ENCODE data around the gene MDFIC. TPM values are rescaled to one million over a fixed set of nuclear protein-coding genes. Genes with fewer than 3 reads are reported as not detected.

Gene MDFIC
- total and polyA plus RNA-seq, 2 donors: 15.0 to 24.5 TPM

GRCh38 chr7:114952296-114952695 is 30.4 kb downstream of the MDFIC start:
- H3K4me1 ChIP-seq (ENCODE audit: control insufficient read depth in 2 of 2, insufficient read depth in 2 of 2, low read length in 2 of 2): no peaks in the 10 kb centered on the region
- no peak overlapping the region for H3K27ac ChIP-seq (ENCODE audit: low read depth in 1 of 2, low read length in 1 of 2)
- peaks cover 0 to 4% of the 10 kb centered on the region in 2 donors for H3K36me3 ChIP-seq (ENCODE audit: control insufficient read depth in 2 of 2, insufficient read depth in 2 of 2, low read length in 1 of 2)
- no peak for DNase-seq (ENCODE audit: low read depth in 6 of 9, low spot score in 9 of 9)
- H3K9me3 ChIP-seq (ENCODE audit: control insufficient read depth in 2 of 2, insufficient read depth in 1 of 2, low read length in 1 of 2): no peaks in the 10 kb centered on the region
- WGBS: 98% methylated on average over 3 of the region's 3 CpGs
- H3K4me3 ChIP-seq (ENCODE audit: low read length in 2 of 2): no peak overlapping the region
- no peaks in the 10 kb centered on the region for H3K27me3 ChIP-seq (ENCODE audit: control insufficient read depth in 2 of 2, insufficient read depth in 1 of 2, low read length in 1 of 2)

- Histone ChIP-seq H3K9me3 (ENCODE audit: control insufficient read depth in 2 of 2, insufficient read depth in 1 of 2, low read length in 1 of 2) (no peaks in the 10 kb centered on the region), H3K4me3 (ENCODE audit: low read length in 2 of 2) (no peak overlapping the region), H3K27me3 (ENCODE audit: control insufficient read depth in 2 of 2, insufficient read depth in 1 of 2, low read length in 1 of 2) (no peaks in the 10 kb centered on the region), H3K4me1 (ENCODE audit: control insufficient read depth in 2 of 2, insufficient read depth in 2 of 2, low read length in 2 of 2) (no peaks in the 10 kb centered on the region), H3K36me3 (ENCODE audit: control insufficient read depth in 2 of 2, insufficient read depth in 2 of 2, low read length in 1 of 2) (peaks cover 0 to 4% of the 10 kb centered on the region in 2 donors), H3K27ac (ENCODE audit: low read depth in 1 of 2, low read length in 1 of 2) (no peak overlapping the region)
- 96% methylated on average over 2 of the region's 2 CpGs for WGBS
- no peak for DNase-seq (ENCODE audit: low read depth in 6 of 9, low spot score in 9 of 9)
Observed at GRCh38 chr7:114953724-114954123, 31.8 kb downstream of the MDFIC start.

- Histone ChIP-seq H3K27ac (ENCODE audit: low read depth in 1 of 2, low read length in 1 of 2) (no peak overlapping the region), H3K4me1 (ENCODE audit: control insufficient read depth in 2 of 2, insufficient read depth in 2 of 2, low read length in 2 of 2) (no peaks in the 10 kb centered on the region), H3K36me3 (ENCODE audit: control insufficient read depth in 2 of 2, insufficient read depth in 2 of 2, low read length in 1 of 2) (peaks cover 0 to 4% of the 10 kb centered on the region in 2 donors), H3K27me3 (ENCODE audit: control insufficient read depth in 2 of 2, insufficient read depth in 1 of 2, low read length in 1 of 2) (no peaks in the 10 kb centered on the region), H3K9me3 (ENCODE audit: control insufficient read depth in 2 of 2, insufficient read depth in 1 of 2, low read length in 1 of 2) (no peaks in the 10 kb centered on the region), H3K4me3 (ENCODE audit: low read length in 2 of 2) (no peak overlapping the region)
- no peak for DNase-seq (ENCODE audit: low read depth in 6 of 9, low spot score in 9 of 9)
Observed at GRCh38 chr7:114956702-114957101, 34.8 kb downstream of the MDFIC start.

- Histone ChIP-seq H3K27ac (ENCODE audit: low read depth in 1 of 2, low read length in 1 of 2) (no peak overlapping the region), H3K4me3 (ENCODE audit: low read length in 2 of 2) (no peak overlapping the region), H3K27me3 (ENCODE audit: control insufficient read depth in 2 of 2, insufficient read depth in 1 of 2, low read length in 1 of 2) (no peaks in the 10 kb centered on the region), H3K9me3 (ENCODE audit: control insufficient read depth in 2 of 2, insufficient read depth in 1 of 2, low read length in 1 of 2) (no peaks in the 10 kb centered on the region), H3K36me3 (ENCODE audit: control insufficient read depth in 2 of 2, insufficient read depth in 2 of 2, low read length in 1 of 2) (peaks cover 0 to 4% of the 10 kb centered on the region in 2 donors), H3K4me1 (ENCODE audit: control insufficient read depth in 2 of 2, insufficient read depth in 2 of 2, low read length in 2 of 2) (no peaks in the 10 kb centered on the region)
- 100% methylated on average over 1 of the region's 1 CpG for WGBS
- DNase-seq (ENCODE audit: low read depth in 6 of 9, low spot score in 9 of 9): no peak
Observed at GRCh38 chr7:114957444-114957843, 35.5 kb downstream of the MDFIC start.

GRCh38 chr7:114959931-114960330 is 38.0 kb downstream of the MDFIC start:
- no peaks in the 10 kb centered on the region for H3K27me3 ChIP-seq (ENCODE audit: control insufficient read depth in 2 of 2, insufficient read depth in 1 of 2, low read length in 1 of 2)
- H3K9me3 ChIP-seq (ENCODE audit: control insufficient read depth in 2 of 2, insufficient read depth in 1 of 2, low read length in 1 of 2): no peaks in the 10 kb centered on the region
- 94% methylated on average over 3 of the region's 3 CpGs for WGBS
- no peak overlapping the region for H3K27ac ChIP-seq (ENCODE audit: low read depth in 1 of 2, low read length in 1 of 2)
- H3K4me3 ChIP-seq (ENCODE audit: low read length in 2 of 2): no peak overlapping the region
- H3K36me3 ChIP-seq (ENCODE audit: control insufficient read depth in 2 of 2, insufficient read depth in 2 of 2, low read length in 1 of 2): peaks cover 0 to 4% of the 10 kb centered on the region in 2 donors
- H3K4me1 ChIP-seq (ENCODE audit: control insufficient read depth in 2 of 2, insufficient read depth in 2 of 2, low read length in 2 of 2): no peaks in the 10 kb centered on the region
- no peak for DNase-seq (ENCODE audit: low read depth in 6 of 9, low spot score in 9 of 9)

GRCh38 chr7:114962441-114962840 is 40.5 kb downstream of the MDFIC start:
- Histone ChIP-seq H3K36me3 (ENCODE audit: control insufficient read depth in 2 of 2, insufficient read depth in 2 of 2, low read length in 1 of 2) (no peaks in the 10 kb centered on the region), H3K27ac (ENCODE audit: low read depth in 1 of 2, low read length in 1 of 2) (no peak overlapping the region), H3K27me3 (ENCODE audit: control insufficient read depth in 2 of 2, insufficient read depth in 1 of 2, low read length in 1 of 2) (no peaks in the 10 kb centered on the region), H3K4me1 (ENCODE audit: control insufficient read depth in 2 of 2, insufficient read depth in 2 of 2, low read length in 2 of 2) (no peaks in the 10 kb centered on the region), H3K9me3 (ENCODE audit: control insufficient read depth in 2 of 2, insufficient read depth in 1 of 2, low read length in 1 of 2) (no peaks in the 10 kb centered on the region), H3K4me3 (ENCODE audit: low read length in 2 of 2) (no peak overlapping the region)
- WGBS: 35% methylated on average over 3 of the region's 3 CpGs
- no peak for DNase-seq (ENCODE audit: low read depth in 6 of 9, low spot score in 9 of 9)

- Histone ChIP-seq H3K27me3 (ENCODE audit: control insufficient read depth in 2 of 2, insufficient read depth in 1 of 2, low read length in 1 of 2) (no peaks in the 10 kb centered on the region), H3K27ac (ENCODE audit: low read depth in 1 of 2, low read length in 1 of 2) (no peak overlapping the region), H3K36me3 (ENCODE audit: control insufficient read depth in 2 of 2, insufficient read depth in 2 of 2, low read length in 1 of 2) (no peaks in the 10 kb centered on the region), H3K9me3 (ENCODE audit: control insufficient read depth in 2 of 2, insufficient read depth in 1 of 2, low read length in 1 of 2) (no peaks in the 10 kb centered on the region), H3K4me1 (ENCODE audit: control insufficient read depth in 2 of 2, insufficient read depth in 2 of 2, low read length in 2 of 2) (no peaks in the 10 kb centered on the region), H3K4me3 (ENCODE audit: low read length in 2 of 2) (no peak overlapping the region)
- DNase-seq (ENCODE audit: low read depth in 6 of 9, low spot score in 9 of 9): no peak
- WGBS: 61% methylated on average over 2 of the region's 2 CpGs
Observed at GRCh38 chr7:114966156-114966555, 44.3 kb downstream of the MDFIC start.

GRCh38 chr7:114969096-114969495 is 47.2 kb downstream of the MDFIC start:
- Histone ChIP-seq H3K9me3 (ENCODE audit: control insufficient read depth in 2 of 2, insufficient read depth in 1 of 2, low read length in 1 of 2) (no peaks in the 10 kb centered on the region), H3K4me1 (ENCODE audit: control insufficient read depth in 2 of 2, insufficient read depth in 2 of 2, low read length in 2 of 2) (no peaks in the 10 kb centered on the region), H3K36me3 (ENCODE audit: control insufficient read depth in 2 of 2, insufficient read depth in 2 of 2, low read length in 1 of 2) (no peaks in the 10 kb centered on the region), H3K27me3 (ENCODE audit: control insufficient read depth in 2 of 2, insufficient read depth in 1 of 2, low read length in 1 of 2) (no peaks in the 10 kb centered on the region), H3K27ac (ENCODE audit: low read depth in 1 of 2, low read length in 1 of 2) (no peak overlapping the region), H3K4me3 (ENCODE audit: low read length in 2 of 2) (no peak overlapping the region)
- DNase-seq (ENCODE audit: low read depth in 6 of 9, low spot score in 9 of 9): no peak
- WGBS: 98% methylated on average over 4 of the region's 4 CpGs

GRCh38 chr7:114970308-114970707 is 48.4 kb downstream of the MDFIC start:
- 83% methylated on average over 3 of the region's 3 CpGs for WGBS
- DNase-seq (ENCODE audit: low read depth in 6 of 9, low spot score in 9 of 9): no peak
- H3K4me3 ChIP-seq (ENCODE audit: low read length in 2 of 2): no peak overlapping the region
- no peaks in the 10 kb centered on the region for H3K9me3 ChIP-seq (ENCODE audit: control insufficient read depth in 2 of 2, insufficient read depth in 1 of 2, low read length in 1 of 2)
- no peak overlapping the region for H3K27ac ChIP-seq (ENCODE audit: low read depth in 1 of 2, low read length in 1 of 2)
- no peaks in the 10 kb centered on the region for H3K27me3 ChIP-seq (ENCODE audit: control insufficient read depth in 2 of 2, insufficient read depth in 1 of 2, low read length in 1 of 2)
- no peaks in the 10 kb centered on the region for H3K36me3 ChIP-seq (ENCODE audit: control insufficient read depth in 2 of 2, insufficient read depth in 2 of 2, low read length in 1 of 2)
- H3K4me1 ChIP-seq (ENCODE audit: control insufficient read depth in 2 of 2, insufficient read depth in 2 of 2, low read length in 2 of 2): no peaks in the 10 kb centered on the region

- Histone ChIP-seq H3K27ac (ENCODE audit: low read depth in 1 of 2, low read length in 1 of 2) (no peak overlapping the region), H3K36me3 (ENCODE audit: control insufficient read depth in 2 of 2, insufficient read depth in 2 of 2, low read length in 1 of 2) (no peaks in the 10 kb centered on the region), H3K4me3 (ENCODE audit: low read length in 2 of 2) (no peak overlapping the region), H3K9me3 (ENCODE audit: control insufficient read depth in 2 of 2, insufficient read depth in 1 of 2, low read length in 1 of 2) (no peaks in the 10 kb centered on the region), H3K4me1 (ENCODE audit: control insufficient read depth in 2 of 2, insufficient read depth in 2 of 2, low read length in 2 of 2) (no peaks in the 10 kb centered on the region), H3K27me3 (ENCODE audit: control insufficient read depth in 2 of 2, insufficient read depth in 1 of 2, low read length in 1 of 2) (no peaks in the 10 kb centered on the region)
- no peak for DNase-seq (ENCODE audit: low read depth in 6 of 9, low spot score in 9 of 9)
- WGBS: 93% methylated on average over 1 of the region's 1 CpG
Observed at GRCh38 chr7:114970732-114971131, 48.8 kb downstream of the MDFIC start.

All from thymus (tissue), 11 donors.